Chondrocyte (in vitro differentiated cells): Measurements from ENCODE around the gene CCDC134. TPM values are rescaled to one million over a fixed set of nuclear protein-coding genes. Genes with fewer than 3 reads are reported as not detected.
"Not testable (repeated sequence)": the region's sequence is repeated elsewhere in the genome, so short reads cannot be mapped to it uniquely, and the experiment has no call there.

Experiments used
- DNase-seq: peaks from one replicate; pipeline ENCODE4 v3.0.0; 2021; ENCODE audit warnings: mixed read lengths, low spot score
- H3K27ac Mint-ChIP-seq: one replicate; pipeline ENCODE4 v1.8.0; 2021; ENCODE audit warnings: mild to moderate bottlenecking, moderate library complexity, mixed read lengths; ENCODE audit not compliant: unreplicated experiment
- H3K27me3 Mint-ChIP-seq: 2 replicates; pipeline ENCODE4 v1.8.0; 2021; ENCODE audit warnings: low read depth, mixed read lengths
- H3K36me3 Mint-ChIP-seq: 2 replicates; pipeline ENCODE4 v1.8.0; 2021; ENCODE audit warnings: low read depth, mixed read lengths
- H3K4me1 Mint-ChIP-seq: 2 replicates; pipeline ENCODE4 v1.8.0; 2021; ENCODE audit warnings: low read depth, mild to moderate bottlenecking, mixed read lengths
- H3K4me3 Mint-ChIP-seq: one replicate; pipeline ENCODE4 v1.8.0; 2021; ENCODE audit warnings: mild to moderate bottlenecking, moderate library complexity, mixed read lengths; ENCODE audit not compliant: unreplicated experiment
- H3K9me3 Mint-ChIP-seq: 2 replicates; pipeline ENCODE4 v1.8.0; 2021; ENCODE audit warnings: low read depth, mixed read lengths
- CTCF ChIP-seq: fragments of 200-600 bp; sonication (generic); IDR thresholded peaks from 2 replicates; pipeline ENCODE4 v1.5.0; 2021; ENCODE audit warnings: antibody characterized with exemption, mild to moderate bottlenecking, moderate library complexity
- total RNA-seq: library from RNA; stranded (reverse); gene quantifications from 3 replicates; pipeline ENCODE4 v1.2.1, GENCODE V29; 2021

CCDC134 gene
- total RNA-seq, 1 donor from 2014 or later: 7.0 TPM

- Mint-ChIP-seq H3K36me3 (peaks cover 8% of the 10 kb centered on the region), H3K4me1 (peaks cover 5% of the 10 kb centered on the region), H3K27me3 (no peaks in the 10 kb centered on the region), H3K27ac (no peak overlapping the region), H3K4me3 (no peak overlapping the region), H3K9me3 (no peaks in the 10 kb centered on the region)
- DNase-seq: no peak
- TF ChIP-seq CTCF: no peak
These were observed 68.1 kb downstream of the CCDC134 start for GRCh38 chr22:41868556-41868955.

GRCh38 chr22:41870081-41870480, 69.6 kb downstream of the CCDC134 start:
- H3K4me1 Mint-ChIP-seq, H3K9me3 Mint-ChIP-seq, H3K27ac Mint-ChIP-seq, H3K27me3 Mint-ChIP-seq, DNase-seq, H3K4me3 Mint-ChIP-seq: not testable (repeated sequence)
- peaks cover 11% of the 10 kb centered on the region for H3K36me3 Mint-ChIP-seq

- TF ChIP-seq CTCF: no peak
- peaks cover 13% of the 10 kb centered on the region for H3K36me3 Mint-ChIP-seq
These were observed 70.3 kb downstream of the CCDC134 start for GRCh38 chr22:41870786-41871185.

GRCh38 chr22:41873391-41873790, 72.9 kb downstream of the CCDC134 start:
- H3K4me1 Mint-ChIP-seq: no peaks in the 10 kb centered on the region
- H3K27ac Mint-ChIP-seq: no peak overlapping the region
- no peak for TF ChIP-seq CTCF
- H3K27me3 Mint-ChIP-seq: no peaks in the 10 kb centered on the region
- H3K4me3 Mint-ChIP-seq: no peak overlapping the region
- no peaks in the 10 kb centered on the region for H3K9me3 Mint-ChIP-seq
- H3K36me3 Mint-ChIP-seq: peaks cover 23% of the 10 kb centered on the region
- DNase-seq: no peak

More at GRCh38 chr22:41870786-41871185, 70.3 kb downstream of the CCDC134 start:
- H3K27me3 Mint-ChIP-seq: no peaks in the 10 kb centered on the region
- no peak overlapping the region for H3K27ac Mint-ChIP-seq
- no peaks in the 10 kb centered on the region for H3K9me3 Mint-ChIP-seq
- H3K4me3 Mint-ChIP-seq: no peak overlapping the region
- H3K4me1 Mint-ChIP-seq: no peaks in the 10 kb centered on the region
- no peak for DNase-seq

- Mint-ChIP-seq H3K4me1 (no peaks in the 10 kb centered on the region), H3K9me3 (no peaks in the 10 kb centered on the region), H3K36me3 (peaks cover 26% of the 10 kb centered on the region), H3K4me3 (no peak overlapping the region), H3K27me3 (no peaks in the 10 kb centered on the region), H3K27ac (no peak overlapping the region)
- DNase-seq: no peak
- TF ChIP-seq CTCF: no peak
These were observed 73.6 kb downstream of the CCDC134 start for GRCh38 chr22:41874090-41874489.

GRCh38 chr22:41875531-41876270, 75.2 kb downstream of the CCDC134 start:
- Mint-ChIP-seq H3K27me3 (no peaks in the 10 kb centered on the region), H3K27ac (no peak overlapping the region), H3K9me3 (no peaks in the 10 kb centered on the region), H3K4me1 (no peaks in the 10 kb centered on the region), H3K36me3 (peaks cover 27% of the 10 kb centered on the region), H3K4me3 (no peak overlapping the region)
- TF ChIP-seq CTCF: no peak
- no peak for DNase-seq
